ENCODE results near the gene MYO9A.
"Not testable (repeated sequence)": the region's sequence is repeated elsewhere in the genome, so short reads cannot be mapped to it uniquely, and the experiment has no call there.

MYO9A gene

DNA sequence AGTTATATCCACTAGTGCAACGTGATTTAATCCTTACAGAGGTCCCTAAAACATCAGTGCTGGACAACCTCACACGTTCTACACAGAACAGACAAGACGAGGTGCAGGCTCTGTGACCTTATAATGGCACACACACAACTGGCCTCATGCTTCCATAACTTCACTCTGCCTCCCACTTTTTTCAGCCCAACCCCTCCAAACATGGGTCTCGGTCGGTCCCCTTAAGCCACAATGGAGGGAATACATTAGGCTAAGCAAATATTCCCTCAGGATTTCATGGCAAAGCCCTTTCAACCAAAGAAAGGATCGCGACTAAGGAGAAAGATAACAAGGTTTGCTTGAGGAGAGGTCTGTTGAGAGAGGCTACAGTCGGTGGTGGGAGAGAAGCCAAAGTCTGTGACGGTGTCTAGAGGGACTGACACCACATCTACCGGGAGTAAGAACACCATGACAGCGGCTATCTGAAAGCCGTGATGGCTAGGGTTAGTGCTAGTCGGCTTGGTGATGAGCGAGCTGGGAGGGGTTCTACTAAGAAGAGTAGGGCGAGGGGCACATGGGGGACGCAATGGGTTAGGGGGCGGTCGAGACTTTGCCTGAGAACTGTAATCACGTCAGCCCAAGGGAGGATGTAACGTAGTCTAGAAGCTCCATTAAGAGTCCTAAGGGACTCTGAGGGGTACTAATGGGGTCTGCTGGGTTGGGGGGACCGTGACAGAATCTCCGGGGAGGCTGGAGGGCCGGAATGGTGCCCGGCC lies 1.0 kb downstream of the MYO9A start:
- peak overlapping the region; percentile 92 for H3K4me3 ChIP-seq (ENCODE audit: insufficient read depth, low read depth, low read length, poor library complexity, severe bottlenecking)
- peaks cover 5% of the 10 kb centered on the region for H3K4me1 ChIP-seq (ENCODE audit: control insufficient read depth, insufficient read depth, low read length, poor library complexity, severe bottlenecking)
- H3K27ac ChIP-seq (ENCODE audit: insufficient read depth, low read length, poor library complexity, severe bottlenecking), result peak overlapping the region; percentile 60
- DNase-seq, result no peak
- H3K9me3 ChIP-seq (ENCODE audit: control insufficient read depth, low read length), result no peaks in the 10 kb centered on the region
- no peaks in the 10 kb centered on the region for H3K36me3 ChIP-seq (ENCODE audit: control insufficient read depth, insufficient read depth, low read length)
- H3K27me3 ChIP-seq (replicated peaks; ENCODE audit: control insufficient read depth, insufficient read depth, low read length, poor library complexity, severe bottlenecking), result no peaks in the 10 kb centered on the region

DNA sequence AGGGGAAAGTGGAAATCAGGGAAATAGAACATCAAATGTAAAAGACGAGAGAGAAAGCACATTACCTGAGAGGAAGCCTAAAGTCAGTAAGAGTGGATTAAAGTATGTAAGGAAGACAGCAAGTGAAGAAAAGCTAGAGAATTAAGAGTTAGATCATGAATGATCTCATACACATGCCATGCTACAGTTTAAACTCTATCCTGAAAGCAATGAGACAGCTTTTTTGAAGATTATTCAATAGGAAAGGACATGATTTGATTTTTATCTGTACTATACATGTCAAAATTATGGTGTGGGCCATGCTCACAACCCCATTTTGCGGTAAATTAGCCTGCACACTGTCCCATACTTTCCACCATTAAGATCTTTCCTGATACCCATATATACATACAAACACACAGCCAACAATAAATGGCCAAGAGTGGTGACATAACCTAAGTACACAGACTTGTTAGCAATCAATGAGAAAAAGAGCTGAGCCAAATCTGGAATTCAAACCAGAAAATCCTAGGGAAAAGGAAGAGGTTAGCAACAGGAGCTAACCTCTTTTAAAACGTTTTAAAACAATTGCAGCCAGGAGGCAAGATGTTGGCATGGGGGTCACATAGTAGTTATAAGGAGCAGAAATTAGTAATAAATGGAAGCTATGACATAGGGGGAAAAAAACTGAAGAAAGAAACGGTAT lies 4.5 kb downstream of the MYO9A start:
- H3K27ac ChIP-seq (ENCODE audit: insufficient read depth, low read length, poor library complexity, severe bottlenecking), result no peak overlapping the region

DNA sequence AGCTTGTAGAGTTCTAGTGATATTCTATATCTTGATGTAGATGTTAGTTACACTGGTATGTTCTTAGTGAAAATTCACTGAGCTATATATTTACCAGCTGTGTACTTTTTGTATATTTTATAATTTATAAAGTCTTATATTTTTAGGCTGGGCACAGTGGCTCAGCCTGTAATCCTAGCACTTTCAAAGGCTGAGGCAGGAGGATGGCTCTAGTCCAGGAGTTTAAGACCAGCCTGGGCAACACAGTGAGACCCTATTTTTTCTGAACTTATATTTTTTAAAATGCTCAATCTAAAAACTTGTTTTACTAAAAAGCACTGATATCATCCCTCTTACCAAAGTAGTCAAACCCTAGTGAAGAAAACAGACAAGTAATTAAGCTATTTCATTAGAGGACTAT lies 5.1 kb downstream of the MYO9A start:
- no peak for DNase-seq
- H3K27ac ChIP-seq (ENCODE audit: insufficient read depth, low read length, poor library complexity, severe bottlenecking), result no peak overlapping the region
- H3K9me3 ChIP-seq (ENCODE audit: control insufficient read depth, low read length), result no peaks in the 10 kb centered on the region

More for the DNA sequence above, 4.5 kb downstream of the MYO9A start:
- no peak for DNase-seq
- H3K36me3 ChIP-seq (ENCODE audit: control insufficient read depth, insufficient read depth, low read length), result no peaks in the 10 kb centered on the region
- H3K27me3 ChIP-seq (replicated peaks; ENCODE audit: control insufficient read depth, insufficient read depth, low read length, poor library complexity, severe bottlenecking), result no peaks in the 10 kb centered on the region
- no peaks in the 10 kb centered on the region for H3K9me3 ChIP-seq (ENCODE audit: control insufficient read depth, low read length)
- peaks cover 5% of the 10 kb centered on the region for H3K4me1 ChIP-seq (ENCODE audit: control insufficient read depth, insufficient read depth, low read length, poor library complexity, severe bottlenecking)
- H3K4me3 ChIP-seq (ENCODE audit: insufficient read depth, low read depth, low read length, poor library complexity, severe bottlenecking), result no peak overlapping the region

DNA sequence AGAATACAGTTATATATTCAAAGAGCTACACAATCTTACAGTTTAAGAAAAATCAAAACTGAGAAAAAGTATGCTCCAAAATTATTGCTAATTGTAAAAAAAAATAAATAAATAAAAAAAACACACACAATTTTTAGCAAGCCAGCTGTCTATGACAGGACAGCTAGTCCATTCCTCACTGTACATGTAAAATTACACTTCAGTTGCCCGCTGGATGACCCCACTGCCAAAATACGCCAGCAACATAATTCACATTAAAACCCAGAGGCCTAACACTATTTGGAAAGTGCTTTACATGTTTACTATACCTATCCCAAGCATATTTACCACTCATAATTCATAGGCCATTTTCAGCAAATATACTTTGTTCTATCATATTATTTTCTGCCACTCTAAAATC lies 5.8 kb downstream of the MYO9A start:
- Histone ChIP-seq H3K9me3 (ENCODE audit: control insufficient read depth, low read length) (no peaks in the 10 kb centered on the region), H3K27ac (ENCODE audit: insufficient read depth, low read length, poor library complexity, severe bottlenecking) (no peak overlapping the region), H3K4me3 (ENCODE audit: insufficient read depth, low read depth, low read length, poor library complexity, severe bottlenecking) (no peak overlapping the region), H3K27me3 (replicated peaks; ENCODE audit: control insufficient read depth, insufficient read depth, low read length, poor library complexity, severe bottlenecking) (no peaks in the 10 kb centered on the region), H3K4me1 (ENCODE audit: control insufficient read depth, insufficient read depth, low read length, poor library complexity, severe bottlenecking) (peaks cover 5% of the 10 kb centered on the region), H3K36me3 (ENCODE audit: control insufficient read depth, insufficient read depth, low read length) (no peaks in the 10 kb centered on the region)
- DNase-seq, result no peak

More for the DNA sequence above, 5.1 kb downstream of the MYO9A start:
- no peaks in the 10 kb centered on the region for H3K36me3 ChIP-seq (ENCODE audit: control insufficient read depth, insufficient read depth, low read length)
- H3K4me1 ChIP-seq (ENCODE audit: control insufficient read depth, insufficient read depth, low read length, poor library complexity, severe bottlenecking), result peaks cover 5% of the 10 kb centered on the region
- H3K27me3 ChIP-seq (replicated peaks; ENCODE audit: control insufficient read depth, insufficient read depth, low read length, poor library complexity, severe bottlenecking), result no peaks in the 10 kb centered on the region
- H3K4me3 ChIP-seq (ENCODE audit: insufficient read depth, low read depth, low read length, poor library complexity, severe bottlenecking), result no peak overlapping the region

DNA sequence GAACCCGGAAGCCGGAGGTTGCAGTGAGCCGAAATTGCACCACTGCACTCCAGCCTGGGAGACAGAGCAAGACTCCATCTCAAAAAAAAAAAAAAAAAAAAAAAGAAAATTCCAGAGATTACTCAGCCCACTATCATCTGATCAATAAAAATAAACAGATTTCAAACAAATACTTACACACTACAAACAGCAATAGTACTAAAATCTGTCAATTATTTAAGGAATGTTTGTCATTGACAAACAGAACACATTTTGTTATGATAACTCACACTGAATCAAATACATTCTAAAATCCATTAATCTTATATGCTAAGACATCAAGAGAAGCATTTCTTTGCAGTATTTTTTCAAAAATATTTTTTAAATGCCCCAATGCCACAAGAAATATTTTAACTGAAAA lies 7.6 kb downstream of the MYO9A start:
- Histone ChIP-seq H3K27ac (ENCODE audit: insufficient read depth, low read length, poor library complexity, severe bottlenecking) (no peak overlapping the region), H3K4me3 (ENCODE audit: insufficient read depth, low read depth, low read length, poor library complexity, severe bottlenecking) (no peak overlapping the region), H3K27me3 (replicated peaks; ENCODE audit: control insufficient read depth, insufficient read depth, low read length, poor library complexity, severe bottlenecking) (no peaks in the 10 kb centered on the region), H3K9me3 (ENCODE audit: control insufficient read depth, low read length) (no peaks in the 10 kb centered on the region), H3K4me1 (ENCODE audit: control insufficient read depth, insufficient read depth, low read length, poor library complexity, severe bottlenecking) (no peaks in the 10 kb centered on the region), H3K36me3 (ENCODE audit: control insufficient read depth, insufficient read depth, low read length) (no peaks in the 10 kb centered on the region)
- no peak for DNase-seq

DNA sequence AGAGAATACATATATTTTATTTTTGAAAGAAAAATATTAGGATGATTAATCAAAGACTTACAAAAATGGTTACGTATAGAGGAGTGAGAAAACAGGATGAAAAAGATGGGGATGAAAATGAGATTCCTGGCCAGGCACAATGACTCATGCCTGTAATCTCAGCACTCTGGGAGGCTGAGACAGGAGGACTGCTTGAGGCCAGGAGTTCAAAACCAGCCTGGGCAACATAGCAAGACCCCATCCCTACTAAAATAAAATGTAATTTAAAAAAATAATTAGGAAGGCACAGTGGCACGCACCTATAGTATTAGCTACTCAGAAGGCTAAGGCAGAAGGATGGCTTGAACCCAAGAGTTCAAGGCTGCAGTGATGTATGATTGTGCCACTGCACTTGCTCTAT lies 11.9 kb downstream of the MYO9A start:
- Histone ChIP-seq H3K4me3 (ENCODE audit: insufficient read depth, low read depth, low read length, poor library complexity, severe bottlenecking) (no peak overlapping the region), H3K27me3 (replicated peaks; ENCODE audit: control insufficient read depth, insufficient read depth, low read length, poor library complexity, severe bottlenecking) (no peaks in the 10 kb centered on the region), H3K4me1 (ENCODE audit: control insufficient read depth, insufficient read depth, low read length, poor library complexity, severe bottlenecking) (no peaks in the 10 kb centered on the region), H3K9me3 (ENCODE audit: control insufficient read depth, low read length) (no peaks in the 10 kb centered on the region), H3K36me3 (ENCODE audit: control insufficient read depth, insufficient read depth, low read length) (no peaks in the 10 kb centered on the region), H3K27ac (ENCODE audit: insufficient read depth, low read length, poor library complexity, severe bottlenecking) (no peak overlapping the region)
- no peak for DNase-seq

DNA sequence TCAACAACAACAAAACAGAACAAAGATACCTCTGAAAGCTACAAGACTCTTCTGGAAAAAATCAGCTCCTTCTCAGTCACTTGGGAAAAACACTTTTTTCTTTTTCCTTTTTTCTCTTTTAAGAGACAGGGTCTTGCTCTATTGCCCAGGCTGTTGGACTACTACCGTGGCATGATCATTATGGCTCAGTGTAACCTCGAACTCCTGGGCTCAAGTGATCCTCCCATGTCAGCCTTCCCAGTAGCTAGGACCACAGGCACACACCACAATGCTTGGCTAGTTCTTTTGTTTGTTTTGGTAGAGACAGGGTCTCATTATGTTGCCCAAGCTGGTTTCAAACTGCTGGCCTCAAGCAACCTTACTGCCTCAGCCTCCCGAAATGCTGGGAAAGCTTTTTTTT lies 12.8 kb downstream of the MYO9A start:
- no peak overlapping the region for H3K27ac ChIP-seq (ENCODE audit: insufficient read depth, low read length, poor library complexity, severe bottlenecking)
- no peaks in the 10 kb centered on the region for H3K9me3 ChIP-seq (ENCODE audit: control insufficient read depth, low read length)
- no peaks in the 10 kb centered on the region for H3K36me3 ChIP-seq (ENCODE audit: control insufficient read depth, insufficient read depth, low read length)
- no peak for DNase-seq
- no peaks in the 10 kb centered on the region for H3K4me1 ChIP-seq (ENCODE audit: control insufficient read depth, insufficient read depth, low read length, poor library complexity, severe bottlenecking)
- no peaks in the 10 kb centered on the region for H3K27me3 ChIP-seq (replicated peaks; ENCODE audit: control insufficient read depth, insufficient read depth, low read length, poor library complexity, severe bottlenecking)
- H3K4me3 ChIP-seq (ENCODE audit: insufficient read depth, low read depth, low read length, poor library complexity, severe bottlenecking), result no peak overlapping the region

DNA sequence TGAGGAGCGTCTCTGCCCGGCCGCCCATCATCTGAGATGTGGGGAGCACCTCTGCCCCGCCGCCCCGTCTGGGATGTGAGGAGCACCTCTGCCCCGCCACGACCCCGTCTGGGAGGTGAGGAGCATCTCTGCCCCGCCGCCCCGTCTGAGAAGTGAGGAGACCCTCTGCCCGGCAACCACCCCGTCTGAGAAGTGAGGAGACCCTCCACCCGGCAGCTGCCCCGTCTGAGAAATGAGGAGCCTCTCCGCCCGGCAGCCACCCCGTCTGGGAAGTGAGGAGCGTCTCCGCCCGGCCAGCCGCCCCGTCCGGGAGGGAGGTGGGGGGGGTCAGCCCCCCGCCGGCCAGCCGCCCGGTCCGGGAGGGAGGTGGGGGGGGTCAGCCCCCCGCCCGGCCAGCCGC lies 17.4 kb downstream of the MYO9A start:
- not testable (repeated sequence) for H3K9me3 ChIP-seq (ENCODE audit: control insufficient read depth, low read length); H3K4me3 ChIP-seq (ENCODE audit: insufficient read depth, low read depth, low read length, poor library complexity, severe bottlenecking); H3K4me1 ChIP-seq (ENCODE audit: control insufficient read depth, insufficient read depth, low read length, poor library complexity, severe bottlenecking); H3K36me3 ChIP-seq (ENCODE audit: control insufficient read depth, insufficient read depth, low read length); H3K27ac ChIP-seq (ENCODE audit: insufficient read depth, low read length, poor library complexity, severe bottlenecking); H3K27me3 ChIP-seq (replicated peaks; ENCODE audit: control insufficient read depth, insufficient read depth, low read length, poor library complexity, severe bottlenecking); DNase-seq

DNA sequence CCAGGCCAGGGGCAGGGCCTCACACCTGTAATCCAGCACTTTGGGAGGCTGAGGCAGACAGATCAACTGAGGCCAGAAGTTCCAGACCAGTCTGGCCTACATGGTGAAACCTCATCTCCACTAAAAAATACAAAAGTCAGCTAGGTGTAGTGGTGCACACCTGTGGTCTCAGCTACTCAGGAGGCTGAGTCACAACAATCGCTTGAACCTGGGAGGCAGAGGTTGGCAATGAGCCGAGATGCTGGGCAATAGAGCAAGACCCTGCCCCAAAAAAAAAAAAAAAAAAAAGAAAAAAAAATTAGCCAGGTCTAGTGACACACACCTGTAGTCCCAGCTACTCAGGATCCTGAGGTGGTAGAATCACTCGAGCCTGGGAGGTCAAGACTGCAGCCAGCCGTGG lies 18.8 kb downstream of the MYO9A start:
- H3K27me3 ChIP-seq (replicated peaks; ENCODE audit: control insufficient read depth, insufficient read depth, low read length, poor library complexity, severe bottlenecking), result no peaks in the 10 kb centered on the region
- no peak for DNase-seq
- no peaks in the 10 kb centered on the region for H3K4me1 ChIP-seq (ENCODE audit: control insufficient read depth, insufficient read depth, low read length, poor library complexity, severe bottlenecking)
- no peak overlapping the region for H3K27ac ChIP-seq (ENCODE audit: insufficient read depth, low read length, poor library complexity, severe bottlenecking)
- H3K36me3 ChIP-seq (ENCODE audit: control insufficient read depth, insufficient read depth, low read length), result no peaks in the 10 kb centered on the region
- no peaks in the 10 kb centered on the region for H3K9me3 ChIP-seq (ENCODE audit: control insufficient read depth, low read length)
- no peak overlapping the region for H3K4me3 ChIP-seq (ENCODE audit: insufficient read depth, low read depth, low read length, poor library complexity, severe bottlenecking)

DNA sequence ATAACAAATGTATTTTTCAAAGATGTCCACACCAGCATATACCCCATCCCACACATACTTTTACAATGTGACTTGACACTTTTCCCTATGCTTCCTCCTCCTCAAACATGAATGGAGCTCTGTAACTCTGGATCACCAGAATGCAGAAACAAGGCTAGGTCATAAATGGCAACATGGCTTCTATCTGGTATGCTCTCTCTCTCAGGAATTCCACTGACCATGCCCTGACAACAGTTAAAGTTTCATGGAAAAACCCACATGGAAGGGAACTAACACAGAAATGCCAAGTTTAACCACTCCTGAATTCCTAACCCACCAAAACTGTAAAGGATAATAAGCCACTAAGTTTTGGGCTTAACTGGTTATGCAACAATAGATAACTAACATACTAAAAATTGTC lies 19.9 kb downstream of the MYO9A start:
- H3K4me3 ChIP-seq (ENCODE audit: insufficient read depth, low read depth, low read length, poor library complexity, severe bottlenecking), result no peak overlapping the region
- no peaks in the 10 kb centered on the region for H3K4me1 ChIP-seq (ENCODE audit: control insufficient read depth, insufficient read depth, low read length, poor library complexity, severe bottlenecking)
- H3K9me3 ChIP-seq (ENCODE audit: control insufficient read depth, low read length), result no peaks in the 10 kb centered on the region
- no peak for DNase-seq
- no peaks in the 10 kb centered on the region for H3K36me3 ChIP-seq (ENCODE audit: control insufficient read depth, insufficient read depth, low read length)
- H3K27me3 ChIP-seq (replicated peaks; ENCODE audit: control insufficient read depth, insufficient read depth, low read length, poor library complexity, severe bottlenecking), result no peaks in the 10 kb centered on the region
- no peak overlapping the region for H3K27ac ChIP-seq (ENCODE audit: insufficient read depth, low read length, poor library complexity, severe bottlenecking)

Data from effector memory CD4-positive, alpha-beta T cell (primary cell).